Gastroesophageal sphincter (tissue), 4 donors: Measurements from ENCODE around the gene ALG6. TPM values are rescaled to one million over a fixed set of nuclear protein-coding genes. Genes with fewer than 3 reads are reported as not detected.
A peak's percentile ranks its signal among the peaks of the same experiment; 100 is the strongest.

Source experiments
- ATAC-seq: fragments of 150-250 bp; one replicate; pipeline ENCODE4 v1.9.1; 2016; ENCODE audit warnings: mild to moderate bottlenecking, moderate library complexity
- H3K27ac ChIP-seq, 4 donors: fragments of 200-600 bp; sonication (generic) in 3 of 4; 1 replicate in 3 of 4; 2 replicates in 1 of 4; pipeline ENCODE4 v1.5.1; 2016 to 2019
- H3K27me3 ChIP-seq: fragments of 200-600 bp; sonication (generic); one replicate; pipeline ENCODE4 v1.5.1; 2019
- H3K36me3 ChIP-seq, 2 donors: fragments of 200-600 bp; sonication (generic); one replicate each; pipeline ENCODE4 v1.5.1; 2019; ENCODE audit warnings: control low read depth in 1 of 2
- H3K4me1 ChIP-seq, 3 donors: fragments of 200-600 bp; sonication (generic); 1 replicate in 2 of 3; 2 replicates in 1 of 3; pipeline ENCODE4 v1.5.1; 2016 to 2019; ENCODE audit warnings: control low read depth in 2 of 3
- H3K4me3 ChIP-seq, 2 donors: fragments of 200-600 bp; sonication (generic); one replicate each; pipeline ENCODE4 v1.5.1; 2019; ENCODE audit warnings: mild to moderate bottlenecking in 1 of 2, moderate library complexity in 1 of 2
- H3K9me3 ChIP-seq, 3 donors: fragments of 200-600 bp; sonication (generic); one replicate each; pipeline ENCODE4 v1.5.1; 2017 to 2019; ENCODE audit warnings: control low read depth in 2 of 3
- CTCF ChIP-seq, 4 experiments: fragments of 200-600 bp in 2 of 4; fragments of 450-650 bp in 2 of 4; sonication (generic) in 1 of 4; IDR thresholded peaks; one replicate each; pipeline ENCODE4 v1.5.1; 2017 to 2019; ENCODE audit warnings: antibody characterized with exemption in 4 of 4, mild to moderate bottlenecking in 2 of 4, moderate library complexity in 2 of 4
- EP300 ChIP-seq: sonication (generic); formaldehyde crosslinking; IDR thresholded peaks from one replicate; pipeline ENCODE4 v1.6.1; 2017; ENCODE audit warnings: antibody characterized with exemption, mild to moderate bottlenecking
- POLR2A ChIP-seq, 2 donors: fragments of 450-650 bp; IDR thresholded peaks; one replicate each; pipeline ENCODE4 v1.6.1; 2017; ENCODE audit warnings: antibody characterized with exemption in 2 of 2, mild to moderate bottlenecking in 2 of 2, moderate library complexity in 1 of 2
- POLR2AphosphoS5 ChIP-seq: sonication (generic); formaldehyde crosslinking; IDR thresholded peaks from one replicate; pipeline ENCODE4 v1.6.1; 2017; ENCODE audit warnings: antibody characterized with exemption
- WGBS, 2 donors: methylation state at CpG; one replicate each; pipeline ENCODE4 v1.1.5; 2018; ENCODE audit warnings: low coverage in 1 of 2; 5-methylcytosine and 5-hydroxymethylcytosine counted together
- total RNA-seq, 4 donors: library from RNA; depleted of rRNA; stranded (reverse); fragments of >200 nt; gene quantifications; one replicate each; pipeline ENCODE4 v1.1.0, GENCODE V29; 2016

Gene ALG6
- total RNA-seq, 4 donors from 2014 or later: 4.6 to 9.0 (median 5.7) TPM

DNA sequence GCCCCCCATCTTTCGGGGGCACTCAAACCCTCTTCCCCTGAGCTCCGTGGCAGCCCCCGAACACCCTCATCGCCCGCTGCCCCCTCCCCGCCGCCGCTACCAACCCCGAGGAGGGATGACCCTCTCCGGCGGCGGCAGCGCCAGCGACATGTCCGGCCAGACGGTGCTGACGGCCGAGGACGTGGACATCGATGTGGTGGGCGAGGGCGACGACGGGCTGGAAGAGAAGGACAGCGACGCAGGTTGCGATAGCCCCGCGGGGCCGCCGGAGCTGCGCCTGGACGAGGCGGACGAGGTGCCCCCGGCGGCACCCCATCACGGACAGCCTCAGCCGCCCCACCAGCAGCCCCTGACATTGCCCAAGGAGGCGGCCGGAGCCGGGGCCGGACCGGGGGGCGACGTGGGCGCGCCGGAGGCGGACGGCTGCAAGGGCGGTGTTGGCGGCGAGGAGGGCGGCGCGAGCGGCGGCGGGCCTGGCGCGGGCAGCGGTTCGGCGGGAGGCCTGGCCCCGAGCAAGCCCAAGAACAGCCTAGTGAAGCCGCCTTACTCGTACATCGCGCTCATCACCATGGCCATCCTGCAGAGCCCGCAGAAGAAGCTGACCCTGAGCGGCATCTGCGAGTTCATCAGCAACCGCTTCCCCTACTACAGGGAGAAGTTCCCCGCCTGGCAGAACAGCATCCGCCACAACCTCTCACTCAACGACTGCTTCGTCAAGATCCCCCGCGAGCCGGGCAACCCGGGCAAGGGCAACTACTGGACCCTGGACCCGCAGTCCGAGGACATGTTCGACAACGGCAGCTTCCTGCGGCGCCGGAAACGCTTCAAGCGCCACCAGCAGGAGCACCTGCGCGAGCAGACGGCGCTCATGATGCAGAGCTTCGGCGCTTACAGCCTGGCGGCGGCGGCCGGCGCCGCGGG, 44.2 kb upstream of the ALG6 start:
- Histone ChIP-seq H3K27ac (peak overlapping the region in 3 of 4 donors; percentile 56 to 77 (median 66)), H3K4me1 (peaks cover 0 to 55% (median 13%) of the 10 kb centered on the region in 3 donors), H3K4me3 (peak overlapping the region; percentile 20 to 61), H3K9me3 (peaks cover 0 to 13% (median 0%) of the 10 kb centered on the region in 3 donors), H3K27me3 (peaks cover 100% of the 10 kb centered on the region), H3K36me3 (no peaks in the 10 kb centered on the region)
- TF ChIP-seq CTCF (IDR thresholded peaks at IDR 0.05): no peak
- TF ChIP-seq POLR2AphosphoS5: no peak
- no peak for ATAC-seq
- WGBS, 2 donors: no CpG with 5 or more reads among the region's 104 CpGs

DNA sequence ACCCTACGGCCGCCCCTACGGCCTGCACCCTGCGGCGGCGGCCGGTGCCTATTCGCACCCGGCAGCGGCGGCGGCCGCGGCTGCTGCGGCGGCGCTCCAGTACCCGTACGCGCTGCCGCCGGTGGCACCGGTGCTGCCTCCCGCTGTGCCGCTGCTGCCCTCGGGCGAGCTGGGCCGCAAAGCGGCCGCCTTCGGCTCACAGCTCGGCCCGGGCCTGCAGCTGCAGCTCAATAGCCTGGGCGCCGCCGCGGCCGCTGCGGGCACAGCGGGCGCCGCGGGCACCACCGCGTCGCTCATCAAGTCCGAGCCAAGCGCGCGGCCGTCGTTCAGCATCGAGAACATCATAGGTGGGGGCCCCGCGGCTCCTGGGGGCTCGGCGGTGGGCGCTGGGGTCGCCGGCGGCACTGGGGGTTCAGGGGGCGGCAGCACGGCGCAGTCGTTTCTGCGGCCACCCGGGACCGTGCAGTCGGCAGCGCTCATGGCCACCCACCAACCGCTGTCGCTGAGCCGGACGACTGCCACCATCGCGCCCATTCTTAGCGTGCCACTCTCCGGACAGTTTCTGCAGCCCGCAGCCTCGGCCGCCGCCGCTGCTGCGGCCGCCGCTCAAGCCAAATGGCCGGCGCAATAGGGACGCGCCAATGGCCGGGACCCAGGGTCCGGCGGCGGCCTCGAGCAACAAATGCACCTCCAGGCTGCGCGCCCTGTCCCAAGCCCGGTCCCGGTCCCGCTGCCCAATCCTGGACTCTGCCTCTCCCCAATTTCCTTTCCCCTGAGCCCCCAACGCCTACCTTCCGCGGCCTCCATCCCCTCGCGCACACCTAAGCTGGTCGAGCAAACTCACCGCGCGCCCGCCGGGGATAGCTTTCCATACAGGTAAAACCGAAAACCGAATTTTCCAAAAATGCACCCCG, 43.3 kb upstream of the ALG6 start:
- whole genome bisulfite sequencing, 2 donors: 13 to 14% methylated on average over 7 to 16 of the region's 114 CpGs
- H3K4me1 ChIP-seq: peaks cover 0 to 52% (median 13%) of the 10 kb centered on the region in 3 donors
- H3K27me3 ChIP-seq: peaks cover 100% of the 10 kb centered on the region
- TF ChIP-seq CTCF (IDR thresholded peaks at IDR 0.05) (no peak), POLR2A (IDR thresholded peaks at IDR 0.05) (no peak)
- no peaks in the 10 kb centered on the region for H3K36me3 ChIP-seq
- H3K4me3 ChIP-seq: peak overlapping the region in 1 of 2 donors; percentile 61
- H3K27ac ChIP-seq: peak overlapping the region in 3 of 4 donors; percentile 13 to 77 (median 66)
- peaks cover 0 to 4% (median 0%) of the 10 kb centered on the region in 3 donors for H3K9me3 ChIP-seq
- ATAC-seq: no peak

DNA sequence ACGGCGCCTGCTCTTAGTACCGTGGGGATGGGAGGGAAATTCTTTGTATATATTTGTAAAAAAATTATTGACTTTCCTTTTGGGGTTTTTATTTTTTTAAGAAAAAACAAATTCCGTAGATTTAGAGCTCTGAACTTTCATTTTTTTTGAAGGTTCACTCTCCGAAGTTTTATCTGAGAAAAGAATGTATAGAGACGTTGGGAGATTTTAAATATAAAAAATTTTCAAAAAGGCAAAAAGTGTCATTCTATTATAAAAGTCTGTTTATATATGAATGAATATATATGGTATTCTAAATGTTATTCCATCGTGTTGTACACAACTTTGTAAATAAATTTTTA, 42.7 kb upstream of the ALG6 start:
- H3K27ac ChIP-seq: peak overlapping the region in 3 of 4 donors; percentile 13 to 77 (median 66)
- TF ChIP-seq POLR2AphosphoS5 (no peak), CTCF (IDR thresholded peaks at IDR 0.05) (no peak), EP300 (no peak), POLR2A (IDR thresholded peaks at IDR 0.05) (no peak)
- ATAC-seq: no peak
- 13 to 15% methylated on average over 7 of the region's 7 CpGs for WGBS, 2 donors
- peaks cover 0 to 51% (median 13%) of the 10 kb centered on the region in 3 donors for H3K4me1 ChIP-seq
- H3K36me3 ChIP-seq: no peaks in the 10 kb centered on the region
- H3K27me3 ChIP-seq: peaks cover 100% of the 10 kb centered on the region
- peaks cover 0 to under 1% (median 0%) of the 10 kb centered on the region in 3 donors for H3K9me3 ChIP-seq
- H3K4me3 ChIP-seq: peak overlapping the region in 1 of 2 donors; percentile 61

GRCh38 chr1:63325279-63325985, 42.0 kb upstream of the ALG6 start:
- Histone ChIP-seq H3K9me3 (no peaks in the 10 kb centered on the region), H3K36me3 (no peaks in the 10 kb centered on the region), H3K4me3 (peak overlapping the region in 1 of 2 donors; percentile 25), H3K4me1 (peaks cover 0 to 50% (median 13%) of the 10 kb centered on the region in 3 donors), H3K27me3 (peaks cover 100% of the 10 kb centered on the region), H3K27ac (peak overlapping the region in 1 of 4 donors; percentile 17)
- no peak for ATAC-seq
- TF ChIP-seq EP300 (no peak), CTCF (IDR thresholded peaks at IDR 0.05) (no peak), POLR2A (IDR thresholded peaks at IDR 0.05) (no peak), POLR2AphosphoS5 (no peak)
- WGBS, 2 donors: 11 to 18% methylated on average over 2 of the region's 2 CpGs
